ENCODE results near the gene PAX7. TPM values are rescaled to one million over a fixed set of nuclear protein-coding genes. Genes with fewer than 3 reads are reported as not detected.

The PAX7 gene
- total RNA-seq, 1 experiment from 2014 or later, result not detected

- H3K4me3 Mint-ChIP-seq (ENCODE audit: unreplicated experiment), result no peak overlapping the region
- no peaks in the 10 kb centered on the region for H3K9me3 Mint-ChIP-seq (ENCODE audit: unreplicated experiment)
- H3K27me3 Mint-ChIP-seq (ENCODE audit: insufficient read depth, unreplicated experiment), result peaks cover 100% of the 10 kb centered on the region
- H3K36me3 Mint-ChIP-seq (ENCODE audit: insufficient read depth, unreplicated experiment), result no peaks in the 10 kb centered on the region
- intact Hi-C loops (cut with micrococcal nuclease), result no loop called here
- DNase-seq (ENCODE audit: unreplicated experiment), result no peak
- POLR2A ChIA-PET, result interaction anchor here (0.6 kb wide), 1 partner anchor 1200 kb away, joined by 3 read pairs; no protein-coding TSS in a partner anchor
- CTCF ChIA-PET, result interaction anchor here (1.2 kb wide), 1 partner anchor 26 kb away, joined by 3 read pairs; no protein-coding TSS in a partner anchor
- no peak for TF ChIP-seq CTCF (IDR thresholded peaks at IDR 0.05; ENCODE audit: unreplicated experiment)
- H3K4me1 Mint-ChIP-seq (ENCODE audit: insufficient read depth, unreplicated experiment), result no peaks in the 10 kb centered on the region
- BruUV-seq (replicated peaks), result no TSS peak
- H3K27ac Mint-ChIP-seq (ENCODE audit: low read depth, unreplicated experiment), result no peak overlapping the region
Observed at GRCh38 chr1:18640228-18641004, 9.8 kb downstream of the PAX7 start.

GRCh38 chr1:18641005-18641941 lies 10.6 kb downstream of the PAX7 start:
- TF ChIP-seq CTCF (IDR thresholded peaks at IDR 0.05; ENCODE audit: unreplicated experiment), result no peak
- no TSS peak for BruUV-seq (replicated peaks)
- Mint-ChIP-seq H3K27me3 (ENCODE audit: insufficient read depth, unreplicated experiment) (peaks cover 100% of the 10 kb centered on the region), H3K4me1 (ENCODE audit: insufficient read depth, unreplicated experiment) (no peaks in the 10 kb centered on the region), H3K9me3 (ENCODE audit: unreplicated experiment) (no peaks in the 10 kb centered on the region), H3K27ac (ENCODE audit: low read depth, unreplicated experiment) (no peak overlapping the region), H3K4me3 (ENCODE audit: unreplicated experiment) (no peak overlapping the region), H3K36me3 (ENCODE audit: insufficient read depth, unreplicated experiment) (no peaks in the 10 kb centered on the region)
- intact Hi-C loops (cut with micrococcal nuclease), result no loop called here
- ChIA-PET POLR2A (no interaction called here), CTCF (interaction anchor here (1.7 kb wide), 1 partner anchor 233 kb away, joined by 4 read pairs; no protein-coding TSS in a partner anchor)
- DNase-seq (ENCODE audit: unreplicated experiment), result no peak

- H3K36me3 Mint-ChIP-seq (ENCODE audit: insufficient read depth, unreplicated experiment), result no peaks in the 10 kb centered on the region
- H3K4me3 Mint-ChIP-seq (ENCODE audit: unreplicated experiment), result no peak overlapping the region
- TF ChIP-seq CTCF (IDR thresholded peaks at IDR 0.05; ENCODE audit: unreplicated experiment), result no peak
- intact Hi-C loops (cut with micrococcal nuclease), result no loop called here
- no peaks in the 10 kb centered on the region for H3K9me3 Mint-ChIP-seq (ENCODE audit: unreplicated experiment)
- CTCF ChIA-PET, result interaction anchor here (1.7 kb wide), 1 partner anchor 232 kb away, joined by 4 read pairs; no protein-coding TSS in a partner anchor
- no TSS peak for BruUV-seq (replicated peaks)
- no peak overlapping the region for H3K27ac Mint-ChIP-seq (ENCODE audit: low read depth, unreplicated experiment)
- H3K4me1 Mint-ChIP-seq (ENCODE audit: insufficient read depth, unreplicated experiment), result no peaks in the 10 kb centered on the region
- no peak for DNase-seq (ENCODE audit: unreplicated experiment)
- POLR2A ChIA-PET, result no interaction called here
- peaks cover 94% of the 10 kb centered on the region for H3K27me3 Mint-ChIP-seq (ENCODE audit: insufficient read depth, unreplicated experiment)
Observed at GRCh38 chr1:18642278-18643095, 11.8 kb downstream of the PAX7 start.

All from MCF 10A (cell line).